Stimulated activated memory B cell treated with anti-CD40 and anti-IgM and Interleukin-4, amounts not matched to agents 10 μg/mL and 1 μg/mL and 100 μg/mL, for 72 hours (primary cell): ENCODE measurements around the gene ARHGAP42.
"Not testable (repeated sequence)": the region's sequence is repeated elsewhere in the genome, so short reads cannot be mapped to it uniquely, and the experiment has no call there.

ENCODE experiments used
- ATAC-seq: fragments of 150-1000 bp; cut with Tn5 transposase; 2 replicates; pipeline ENCODE4 v1.10.0; 2021
- H3K27ac Mint-ChIP-seq: one replicate; pipeline ENCODE4 v1.8.0; 2022; ENCODE audit warnings: mild to moderate bottlenecking, mixed read lengths
- H3K27me3 Mint-ChIP-seq: one replicate; pipeline ENCODE4 v1.8.0; 2022; ENCODE audit warnings: mixed read lengths
- H3K36me3 Mint-ChIP-seq: one replicate; pipeline ENCODE4 v1.8.0; 2022; ENCODE audit warnings: mixed read lengths
- H3K4me1 Mint-ChIP-seq: one replicate; pipeline ENCODE4 v1.8.0; 2022; ENCODE audit warnings: mixed read lengths
- H3K4me3 Mint-ChIP-seq: one replicate; pipeline ENCODE4 v1.8.0; 2022; ENCODE audit warnings: mild to moderate bottlenecking, moderate library complexity, mixed read lengths
- H3K9me3 Mint-ChIP-seq: one replicate; pipeline ENCODE4 v1.8.0; 2022; ENCODE audit warnings: mixed read lengths

ARHGAP42 gene

GRCh38 chr11:100990931-100991330 is 303.8 kb downstream of the ARHGAP42 start:
- no peak overlapping the region for H3K4me3 Mint-ChIP-seq
- no peak overlapping the region for H3K27ac Mint-ChIP-seq
- no peak for ATAC-seq
- H3K36me3 Mint-ChIP-seq: no peaks in the 10 kb centered on the region
- H3K27me3 Mint-ChIP-seq: no peaks in the 10 kb centered on the region
- H3K9me3 Mint-ChIP-seq: no peaks in the 10 kb centered on the region
- H3K4me1 Mint-ChIP-seq: no peaks in the 10 kb centered on the region

GRCh38 chr11:100991541-100991940 is 304.5 kb downstream of the ARHGAP42 start:
- no peak overlapping the region for H3K27ac Mint-ChIP-seq
- no peaks in the 10 kb centered on the region for H3K9me3 Mint-ChIP-seq
- H3K4me3 Mint-ChIP-seq: no peak overlapping the region
- ATAC-seq: no peak
- no peaks in the 10 kb centered on the region for H3K36me3 Mint-ChIP-seq
- H3K4me1 Mint-ChIP-seq: no peaks in the 10 kb centered on the region
- H3K27me3 Mint-ChIP-seq: no peaks in the 10 kb centered on the region

GRCh38 chr11:100994966-100995365 is 307.9 kb downstream of the ARHGAP42 start:
- Mint-ChIP-seq H3K4me1 (peaks cover 6% of the 10 kb centered on the region), H3K9me3 (no peaks in the 10 kb centered on the region), H3K27me3 (no peaks in the 10 kb centered on the region), H3K36me3 (no peaks in the 10 kb centered on the region), H3K27ac (no peak overlapping the region), H3K4me3 (no peak overlapping the region)
- no peak for ATAC-seq

GRCh38 chr11:100999756-101000155 is 312.7 kb downstream of the ARHGAP42 start:
- H3K4me3 Mint-ChIP-seq: no peak overlapping the region
- H3K9me3 Mint-ChIP-seq: no peaks in the 10 kb centered on the region
- peak; percentile 87 for ATAC-seq
- no peaks in the 10 kb centered on the region for H3K36me3 Mint-ChIP-seq
- peaks cover 6% of the 10 kb centered on the region for H3K4me1 Mint-ChIP-seq
- no peak overlapping the region for H3K27ac Mint-ChIP-seq
- H3K27me3 Mint-ChIP-seq: peaks cover 7% of the 10 kb centered on the region

- Mint-ChIP-seq H3K4me1 (peaks cover 7% of the 10 kb centered on the region), H3K27me3 (peaks cover 7% of the 10 kb centered on the region), H3K4me3 (no peak overlapping the region), H3K27ac (no peak overlapping the region), H3K9me3 (peaks cover 3% of the 10 kb centered on the region), H3K36me3 (no peaks in the 10 kb centered on the region)
- no peak for ATAC-seq
Measured at GRCh38 chr11:101003468-101003867, 316.4 kb downstream of the ARHGAP42 start.

GRCh38 chr11:101008961-101009689 is 322.0 kb downstream of the ARHGAP42 start:
- Mint-ChIP-seq H3K27me3 (no peaks in the 10 kb centered on the region), H3K36me3 (peaks cover 4% of the 10 kb centered on the region), H3K27ac (peak overlapping the region; percentile 85), H3K4me1 (peaks cover 22% of the 10 kb centered on the region), H3K4me3 (no peak overlapping the region), H3K9me3 (peaks cover 6% of the 10 kb centered on the region)
- ATAC-seq: peak; percentile 89

GRCh38 chr11:101009690-101010055 is 322.6 kb downstream of the ARHGAP42 start:
- Mint-ChIP-seq H3K9me3 (peaks cover 6% of the 10 kb centered on the region), H3K27me3 (no peaks in the 10 kb centered on the region), H3K4me3 (no peak overlapping the region), H3K27ac (peak overlapping the region; percentile 85), H3K4me1 (peaks cover 22% of the 10 kb centered on the region), H3K36me3 (peaks cover 4% of the 10 kb centered on the region)
- peak; percentile 63 for ATAC-seq

- H3K27ac Mint-ChIP-seq: peak overlapping the region; percentile 69
- H3K27me3 Mint-ChIP-seq: no peaks in the 10 kb centered on the region
- no peak for ATAC-seq
- peaks cover 6% of the 10 kb centered on the region for H3K9me3 Mint-ChIP-seq
- H3K36me3 Mint-ChIP-seq: peaks cover 4% of the 10 kb centered on the region
- peaks cover 22% of the 10 kb centered on the region for H3K4me1 Mint-ChIP-seq
- H3K4me3 Mint-ChIP-seq: no peak overlapping the region
Measured at GRCh38 chr11:101010899-101011298, 323.8 kb downstream of the ARHGAP42 start.

GRCh38 chr11:101011881-101012280 is 324.8 kb downstream of the ARHGAP42 start:
- peak overlapping the region; percentile 69 for H3K27ac Mint-ChIP-seq
- no peak for ATAC-seq
- H3K9me3 Mint-ChIP-seq: peaks cover 3% of the 10 kb centered on the region

GRCh38 chr11:101013702-101014101 is 326.6 kb downstream of the ARHGAP42 start:
- not testable (repeated sequence) for H3K9me3 Mint-ChIP-seq, ATAC-seq, H3K27ac Mint-ChIP-seq, H3K36me3 Mint-ChIP-seq, H3K27me3 Mint-ChIP-seq, H3K4me3 Mint-ChIP-seq
- H3K4me1 Mint-ChIP-seq: peaks cover 18% of the 10 kb centered on the region

More at GRCh38 chr11:101011881-101012280, 324.8 kb downstream of the ARHGAP42 start:
- H3K36me3 Mint-ChIP-seq: peaks cover 4% of the 10 kb centered on the region
- no peaks in the 10 kb centered on the region for H3K27me3 Mint-ChIP-seq
- no peak overlapping the region for H3K4me3 Mint-ChIP-seq
- peaks cover 22% of the 10 kb centered on the region for H3K4me1 Mint-ChIP-seq

GRCh38 chr11:101014600-101015285 is 327.7 kb downstream of the ARHGAP42 start:
- Mint-ChIP-seq H3K27me3 (no peaks in the 10 kb centered on the region), H3K4me1 (peaks cover 8% of the 10 kb centered on the region), H3K27ac (no peak overlapping the region), H3K9me3 (peaks cover 3% of the 10 kb centered on the region), H3K36me3 (peaks cover 4% of the 10 kb centered on the region), H3K4me3 (no peak overlapping the region)
- no peak for ATAC-seq

GRCh38 chr11:101019870-101020269 is 332.8 kb downstream of the ARHGAP42 start:
- H3K27me3 Mint-ChIP-seq: no peaks in the 10 kb centered on the region
- no peaks in the 10 kb centered on the region for H3K9me3 Mint-ChIP-seq
- H3K4me3 Mint-ChIP-seq: no peak overlapping the region
- H3K27ac Mint-ChIP-seq: no peak overlapping the region
- no peaks in the 10 kb centered on the region for H3K36me3 Mint-ChIP-seq
- ATAC-seq: no peak
- H3K4me1 Mint-ChIP-seq: no peaks in the 10 kb centered on the region

GRCh38 chr11:101022256-101022655 is 335.2 kb downstream of the ARHGAP42 start:
- ATAC-seq: no peak
- no peaks in the 10 kb centered on the region for H3K9me3 Mint-ChIP-seq

GRCh38 chr11:101028644-101029043 is 341.6 kb downstream of the ARHGAP42 start:
- Mint-ChIP-seq H3K27me3 (no peaks in the 10 kb centered on the region), H3K4me3 (no peak overlapping the region), H3K36me3 (no peaks in the 10 kb centered on the region), H3K4me1 (peaks cover 17% of the 10 kb centered on the region), H3K9me3 (peaks cover 3% of the 10 kb centered on the region), H3K27ac (no peak overlapping the region)
- ATAC-seq: no peak

More at GRCh38 chr11:101022256-101022655, 335.2 kb downstream of the ARHGAP42 start:
- Mint-ChIP-seq H3K36me3 (no peaks in the 10 kb centered on the region), H3K4me3 (no peak overlapping the region), H3K27me3 (no peaks in the 10 kb centered on the region), H3K27ac (no peak overlapping the region), H3K4me1 (no peaks in the 10 kb centered on the region)

- Mint-ChIP-seq H3K9me3 (peaks cover 3% of the 10 kb centered on the region), H3K27me3 (no peaks in the 10 kb centered on the region), H3K27ac (no peak overlapping the region), H3K4me3 (no peak overlapping the region), H3K36me3 (no peaks in the 10 kb centered on the region), H3K4me1 (peaks cover 17% of the 10 kb centered on the region)
- no peak for ATAC-seq
Measured at GRCh38 chr11:101030015-101030414, 342.9 kb downstream of the ARHGAP42 start.

- peaks cover 3% of the 10 kb centered on the region for H3K9me3 Mint-ChIP-seq
- ATAC-seq: peak; percentile 90
- H3K27me3 Mint-ChIP-seq: no peaks in the 10 kb centered on the region
- peaks cover 17% of the 10 kb centered on the region for H3K4me1 Mint-ChIP-seq
- H3K36me3 Mint-ChIP-seq: no peaks in the 10 kb centered on the region
- peak overlapping the region; percentile 2 for H3K27ac Mint-ChIP-seq
- no peak overlapping the region for H3K4me3 Mint-ChIP-seq
Measured at GRCh38 chr11:101030692-101031091, 343.6 kb downstream of the ARHGAP42 start.
